Activated naive CD8-positive, alpha-beta T cell (primary cell): ENCODE results near the gene ULBP2.
"Not testable (repeated sequence)": the region's sequence is repeated elsewhere in the genome, so short reads cannot be mapped to it uniquely, and the experiment has no call there.

Experiments
- H3K27ac Mint-ChIP-seq: one replicate; pipeline ENCODE4 v1.8.0; 2021; ENCODE audit warnings: mixed read lengths
- H3K27me3 Mint-ChIP-seq: one replicate; pipeline ENCODE4 v1.8.0; 2021; ENCODE audit warnings: mixed read lengths
- H3K36me3 Mint-ChIP-seq: one replicate; pipeline ENCODE4 v1.8.0; 2021; ENCODE audit warnings: mixed read lengths
- H3K4me1 Mint-ChIP-seq: one replicate; pipeline ENCODE4 v1.8.0; 2021; ENCODE audit warnings: low read depth, mixed read lengths
- H3K4me3 Mint-ChIP-seq: one replicate; pipeline ENCODE4 v1.8.0; 2021; ENCODE audit warnings: mild to moderate bottlenecking, mixed read lengths
- H3K9me3 Mint-ChIP-seq: one replicate; pipeline ENCODE4 v1.8.0; 2021; ENCODE audit warnings: low read depth, mixed read lengths

ULBP2 gene

DNA sequence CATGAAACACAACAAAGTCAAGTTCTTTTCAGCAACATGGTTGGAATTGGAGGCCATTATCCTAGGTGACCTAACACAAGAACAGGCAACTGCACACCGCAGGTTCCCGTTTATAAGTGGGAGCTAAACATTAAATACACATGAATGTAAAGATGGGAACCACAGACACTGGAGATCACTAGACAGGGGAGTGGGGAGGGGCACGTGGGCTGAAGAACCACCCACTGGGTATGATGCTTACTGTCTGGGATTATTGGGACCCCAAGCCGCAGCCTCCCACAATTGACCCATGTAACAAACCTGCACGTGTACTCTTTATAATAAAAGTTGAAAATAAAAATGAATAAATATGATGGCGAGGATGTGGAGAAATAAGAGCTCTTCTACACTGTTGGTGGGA lies 10.3 kb upstream of the ULBP2 start:
- Mint-ChIP-seq H3K4me1 (no peaks in the 10 kb centered on the region), H3K9me3 (no peaks in the 10 kb centered on the region), H3K27ac (no peak overlapping the region), H3K36me3 (no peaks in the 10 kb centered on the region), H3K4me3 (no peak overlapping the region), H3K27me3 (peaks cover 67% of the 10 kb centered on the region)

DNA sequence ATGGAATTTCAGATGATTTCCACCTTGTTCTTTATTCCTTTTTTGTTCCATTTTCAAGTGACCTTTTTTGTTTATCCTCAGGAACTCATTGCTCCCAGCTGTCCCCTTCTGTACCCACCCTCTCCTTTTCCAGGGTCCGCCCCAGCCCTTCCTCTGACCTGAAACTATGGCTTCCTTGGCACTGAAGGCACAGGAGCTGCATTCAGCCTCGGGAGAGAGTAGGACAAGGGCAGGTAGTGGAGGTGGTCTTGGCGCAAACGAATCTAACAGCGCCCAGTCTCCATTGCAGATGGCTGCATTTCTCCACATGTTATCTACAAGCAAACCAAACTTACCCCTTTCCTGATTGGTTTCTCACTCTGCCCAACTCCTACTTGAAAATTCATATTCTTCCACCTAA lies 8.8 kb upstream of the ULBP2 start:
- Mint-ChIP-seq H3K4me3 (no peak overlapping the region), H3K9me3 (no peaks in the 10 kb centered on the region), H3K27me3 (peaks cover 70% of the 10 kb centered on the region), H3K36me3 (no peaks in the 10 kb centered on the region), H3K4me1 (peaks cover 2% of the 10 kb centered on the region), H3K27ac (no peak overlapping the region)

DNA sequence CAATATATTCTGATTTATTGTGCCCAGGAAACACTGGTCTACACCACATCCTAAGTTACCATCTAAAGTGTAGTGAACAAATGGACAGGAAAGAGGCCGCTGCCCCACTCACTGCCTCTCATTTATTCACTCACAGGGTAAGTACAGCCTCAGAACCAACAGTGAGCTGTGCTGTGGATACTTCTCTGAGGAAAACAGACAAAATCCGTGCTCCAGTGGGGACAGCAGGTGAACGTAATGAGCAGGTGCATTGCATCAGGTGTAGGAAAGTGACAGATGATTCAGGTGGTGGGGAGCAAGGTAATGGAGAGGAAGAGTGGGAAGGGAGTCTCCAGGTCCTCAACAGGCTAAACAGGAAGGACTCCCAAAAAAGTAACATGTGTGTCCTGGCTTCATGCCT lies 8.4 kb upstream of the ULBP2 start:
- Mint-ChIP-seq H3K36me3 (no peaks in the 10 kb centered on the region), H3K27ac (no peak overlapping the region), H3K4me1 (peaks cover 4% of the 10 kb centered on the region), H3K27me3 (peaks cover 66% of the 10 kb centered on the region), H3K4me3 (no peak overlapping the region), H3K9me3 (no peaks in the 10 kb centered on the region)

GRCh38 chr6:149934249-149935156 lies 7.3 kb upstream of the ULBP2 start:
- H3K36me3 Mint-ChIP-seq: no peaks in the 10 kb centered on the region
- H3K4me3 Mint-ChIP-seq: no peak overlapping the region
- peaks cover 11% of the 10 kb centered on the region for H3K4me1 Mint-ChIP-seq
- H3K27ac Mint-ChIP-seq: no peak overlapping the region
- peaks cover 63% of the 10 kb centered on the region for H3K27me3 Mint-ChIP-seq
- no peaks in the 10 kb centered on the region for H3K9me3 Mint-ChIP-seq

DNA sequence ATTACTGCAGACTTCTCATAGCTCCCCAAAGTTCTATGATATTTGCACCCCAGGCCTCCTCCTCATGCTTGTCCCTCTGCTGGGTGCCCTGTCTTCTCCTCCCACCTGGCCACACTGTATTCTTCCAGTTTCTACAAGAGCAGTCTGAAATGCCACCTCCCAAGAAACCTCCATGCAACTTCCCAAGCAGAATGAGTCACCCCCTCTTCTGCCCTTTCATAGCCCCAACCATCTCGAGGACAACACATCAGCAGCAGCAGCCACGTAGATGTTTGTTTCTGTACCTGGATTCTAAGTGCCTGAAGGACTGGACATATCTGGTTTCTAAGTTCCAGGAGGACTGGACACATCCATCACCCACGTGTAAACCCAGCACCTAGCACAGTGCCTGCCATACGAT lies 6.6 kb upstream of the ULBP2 start:
- Mint-ChIP-seq H3K27me3 (peaks cover 60% of the 10 kb centered on the region), H3K4me1 (peaks cover 12% of the 10 kb centered on the region), H3K9me3 (no peaks in the 10 kb centered on the region), H3K27ac (peak overlapping the region; percentile 55), H3K36me3 (no peaks in the 10 kb centered on the region), H3K4me3 (no peak overlapping the region)

GRCh38 chr6:149935668-149936067 lies 6.1 kb upstream of the ULBP2 start:
- H3K4me3 Mint-ChIP-seq: no peak overlapping the region

DNA sequence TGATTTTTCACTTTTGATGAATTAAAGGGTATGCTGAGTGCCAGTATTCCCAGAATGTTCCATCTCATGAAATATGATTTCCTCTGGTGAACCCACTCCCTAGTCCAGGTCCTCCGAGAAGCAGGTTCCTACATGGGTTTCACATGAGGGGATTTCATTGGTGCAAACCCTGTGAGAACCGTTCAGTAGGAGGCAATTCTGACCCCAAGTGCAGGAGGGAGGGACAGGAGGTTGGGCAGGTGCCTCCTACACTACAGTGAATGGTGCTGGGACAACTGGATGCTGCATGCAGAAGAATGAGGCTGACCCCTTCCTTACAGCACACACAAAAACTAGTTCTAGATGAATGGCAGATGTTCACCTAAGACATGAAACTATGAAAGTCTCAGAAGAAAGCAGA lies 5.1 kb upstream of the ULBP2 start:
- peak overlapping the region; percentile 18 for H3K4me3 Mint-ChIP-seq
- no peaks in the 10 kb centered on the region for H3K9me3 Mint-ChIP-seq
- peaks cover 54% of the 10 kb centered on the region for H3K27me3 Mint-ChIP-seq
- no peak overlapping the region for H3K27ac Mint-ChIP-seq
- no peaks in the 10 kb centered on the region for H3K36me3 Mint-ChIP-seq
- H3K4me1 Mint-ChIP-seq: peaks cover 23% of the 10 kb centered on the region

More at GRCh38 chr6:149935668-149936067, 6.1 kb upstream of the ULBP2 start:
- H3K4me1 Mint-ChIP-seq: peaks cover 17% of the 10 kb centered on the region
- no peak overlapping the region for H3K27ac Mint-ChIP-seq
- H3K9me3 Mint-ChIP-seq: no peaks in the 10 kb centered on the region
- H3K27me3 Mint-ChIP-seq: peaks cover 60% of the 10 kb centered on the region
- H3K36me3 Mint-ChIP-seq: no peaks in the 10 kb centered on the region

DNA sequence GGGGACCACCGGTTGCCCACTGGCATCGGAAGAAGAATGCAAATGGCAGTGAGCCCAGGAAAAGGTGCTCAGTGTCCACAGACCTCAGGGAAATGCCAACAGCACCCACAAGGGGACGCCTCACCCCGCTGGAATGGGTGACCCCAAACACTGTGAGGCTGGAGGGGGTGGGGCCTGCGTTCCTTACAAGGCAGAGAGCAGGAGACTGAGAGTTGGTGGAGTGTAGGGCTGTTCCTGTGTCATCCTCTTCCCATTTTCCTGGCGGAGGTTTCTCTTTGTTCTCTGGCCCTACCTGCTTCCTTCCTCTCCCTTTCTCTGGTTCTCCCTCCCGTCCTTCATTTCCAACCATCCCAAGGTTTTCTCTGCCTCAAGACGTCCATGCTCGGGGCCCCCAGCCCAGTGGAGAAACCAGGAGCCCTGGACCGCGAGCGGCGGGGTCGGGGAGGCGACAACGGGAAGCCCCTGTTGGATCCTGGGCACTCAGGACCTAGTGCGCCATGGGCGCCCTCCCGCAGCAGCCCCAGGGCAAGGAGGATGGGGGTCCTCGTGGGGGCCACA lies 3.7 kb upstream of the ULBP2 start:
- peaks cover 33% of the 10 kb centered on the region for H3K4me1 Mint-ChIP-seq
- not testable (repeated sequence) for H3K27ac Mint-ChIP-seq, H3K36me3 Mint-ChIP-seq, H3K9me3 Mint-ChIP-seq
- H3K27me3 Mint-ChIP-seq: peaks cover 50% of the 10 kb centered on the region
- peak overlapping the region; percentile 79 for H3K4me3 Mint-ChIP-seq

GRCh38 chr6:149938571-149939355 lies 3.1 kb upstream of the ULBP2 start:
- Mint-ChIP-seq H3K36me3 (no peaks in the 10 kb centered on the region), H3K4me3 (peak overlapping the region; percentile 79), H3K9me3 (no peaks in the 10 kb centered on the region), H3K4me1 (peaks cover 33% of the 10 kb centered on the region), H3K27ac (peak overlapping the region; percentile 48), H3K27me3 (peaks cover 44% of the 10 kb centered on the region)

DNA sequence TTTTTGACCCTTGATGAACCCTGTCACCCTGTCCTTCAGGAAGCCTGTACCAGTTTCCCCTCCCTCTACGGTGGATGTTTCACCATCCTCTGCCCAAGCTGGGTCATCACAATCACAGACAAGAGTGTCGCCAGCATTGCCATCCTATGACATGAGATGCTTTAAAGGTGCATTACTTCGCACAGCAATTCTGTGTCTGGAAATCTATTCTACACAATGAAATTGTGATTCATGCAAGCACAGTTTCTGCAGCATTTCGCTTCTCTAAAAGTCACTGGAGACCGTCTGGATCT lies 2.5 kb upstream of the ULBP2 start:
- peak overlapping the region; percentile 48 for H3K27ac Mint-ChIP-seq
- H3K9me3 Mint-ChIP-seq: no peaks in the 10 kb centered on the region
- peak overlapping the region; percentile 79 for H3K4me3 Mint-ChIP-seq
- H3K4me1 Mint-ChIP-seq: peaks cover 33% of the 10 kb centered on the region
- H3K27me3 Mint-ChIP-seq: peaks cover 40% of the 10 kb centered on the region
- H3K36me3 Mint-ChIP-seq: no peaks in the 10 kb centered on the region

DNA sequence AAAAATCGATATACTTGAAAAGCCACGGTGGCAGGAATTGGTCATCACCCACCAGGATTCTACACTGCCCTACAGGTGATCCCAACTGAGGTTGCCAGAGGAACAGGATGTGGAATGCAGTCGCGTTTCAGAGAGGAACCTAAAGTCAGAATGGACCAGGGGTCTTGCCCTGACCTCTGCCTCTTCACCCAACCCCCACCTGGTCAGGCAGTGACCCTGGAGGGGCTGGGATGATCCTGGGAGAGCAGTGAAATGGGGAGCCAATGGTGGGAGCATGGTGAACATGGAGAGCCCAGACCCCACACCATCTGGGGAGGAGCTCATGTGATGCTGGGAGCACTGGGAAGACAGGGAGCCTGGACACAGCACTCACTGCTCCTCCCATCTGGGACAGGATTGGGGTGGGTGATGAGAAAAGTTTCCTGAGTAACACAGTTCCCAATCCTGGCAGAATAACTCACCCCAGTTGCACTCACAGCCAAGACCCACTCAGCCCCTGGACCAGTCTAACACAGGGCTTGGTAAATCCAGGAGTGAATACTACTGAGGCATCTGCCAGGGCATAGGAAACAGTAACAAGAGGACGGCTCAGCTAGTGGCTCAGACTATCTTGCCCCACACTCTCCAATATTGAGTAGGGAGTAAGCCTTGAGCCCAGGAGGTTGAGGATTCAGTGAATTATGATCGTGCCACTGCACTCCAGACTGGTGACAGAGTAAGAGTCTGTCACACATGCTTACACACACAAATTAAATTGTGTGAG lies 1.7 kb upstream of the ULBP2 start:
- H3K4me1 Mint-ChIP-seq: peaks cover 33% of the 10 kb centered on the region
- peaks cover 35% of the 10 kb centered on the region for H3K27me3 Mint-ChIP-seq
- no peaks in the 10 kb centered on the region for H3K9me3 Mint-ChIP-seq
- H3K4me3 Mint-ChIP-seq: peak overlapping the region; percentile 40
- H3K36me3 Mint-ChIP-seq: no peaks in the 10 kb centered on the region
- peak overlapping the region; percentile 3 for H3K27ac Mint-ChIP-seq

DNA sequence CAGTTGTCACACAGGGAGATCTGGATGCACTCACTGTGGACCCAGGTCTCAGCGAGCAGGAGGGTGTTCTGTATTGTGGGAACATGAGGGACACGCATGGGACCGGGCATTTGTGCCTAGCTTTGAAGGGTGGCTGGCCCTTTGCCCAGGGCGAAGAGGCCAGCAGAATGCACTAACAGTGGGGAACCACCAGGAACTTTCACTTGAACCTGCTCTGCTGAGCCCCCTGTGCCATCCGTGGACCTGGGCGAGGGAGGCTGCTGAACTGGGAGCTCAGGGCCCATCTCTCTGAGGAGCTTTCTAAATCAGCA lies 1.2 kb upstream of the ULBP2 start:
- peaks cover 33% of the 10 kb centered on the region for H3K4me1 Mint-ChIP-seq

GRCh38 chr6:149942461-149942829 lies 631 bp downstream of the ULBP2 start:
- Mint-ChIP-seq H3K36me3 (no peaks in the 10 kb centered on the region), H3K27me3 (peaks cover 19% of the 10 kb centered on the region), H3K4me3 (peak overlapping the region; percentile 96), H3K27ac (no peak overlapping the region), H3K9me3 (no peaks in the 10 kb centered on the region), H3K4me1 (peaks cover 33% of the 10 kb centered on the region)

More for the DNA sequence above, 1.2 kb upstream of the ULBP2 start:
- no peaks in the 10 kb centered on the region for H3K9me3 Mint-ChIP-seq
- H3K27ac Mint-ChIP-seq: no peak overlapping the region
- peak overlapping the region; percentile 40 for H3K4me3 Mint-ChIP-seq
- no peaks in the 10 kb centered on the region for H3K36me3 Mint-ChIP-seq
- H3K27me3 Mint-ChIP-seq: peaks cover 31% of the 10 kb centered on the region

- H3K27ac Mint-ChIP-seq, H3K9me3 Mint-ChIP-seq, H3K36me3 Mint-ChIP-seq: not testable (repeated sequence)
- Mint-ChIP-seq H3K4me1 (peaks cover 29% of the 10 kb centered on the region), H3K27me3 (peaks cover 21% of the 10 kb centered on the region), H3K4me3 (peak overlapping the region; percentile 96)
Measured at GRCh38 chr6:149943321-149943720, 1.5 kb downstream of the ULBP2 start.

GRCh38 chr6:149945276-149945675 lies 3.5 kb downstream of the ULBP2 start:
- not testable (repeated sequence) for H3K9me3 Mint-ChIP-seq, H3K4me3 Mint-ChIP-seq, H3K36me3 Mint-ChIP-seq, H3K27ac Mint-ChIP-seq
- H3K4me1 Mint-ChIP-seq: peaks cover 20% of the 10 kb centered on the region
- peaks cover 13% of the 10 kb centered on the region for H3K27me3 Mint-ChIP-seq
